Measurements from ENCODE around the gene OR2D3.

OR2D3 gene

DNA sequence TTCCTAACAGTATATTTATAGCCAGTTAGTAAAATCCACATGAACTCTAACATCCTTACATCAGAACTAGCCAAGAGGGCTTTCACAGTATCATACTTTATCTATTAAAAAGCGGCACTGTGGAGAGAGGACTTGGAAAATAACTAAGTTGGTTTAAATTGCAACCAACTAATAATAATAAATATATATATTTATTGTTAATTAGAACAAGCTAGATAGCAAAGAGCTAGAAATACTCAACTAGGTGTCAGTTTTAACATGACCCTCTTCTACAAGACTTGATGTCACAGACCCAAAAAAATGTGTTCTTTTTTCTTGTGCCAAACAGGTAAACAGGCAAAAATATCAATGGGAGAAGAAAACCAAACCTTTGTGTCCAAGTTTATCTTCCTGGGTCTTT, at the start of gene OR2D3:
TSS of gene OR2D3 (plus strand) at position 301 of the 400 bp plus-strand sequence. CDS start at position 301, 0 bp downstream.
- no peaks in the 10 kb centered on the region for H3K9me2 ChIP-seq (replicated peaks; ENCODE audit: insufficient read depth, low read length)
- H4K20me1 ChIP-seq (ENCODE audit: insufficient read depth, low read length), result no peaks in the 10 kb centered on the region
- no peaks in the 10 kb centered on the region for H3K27me3 ChIP-seq (replicated peaks; ENCODE audit: insufficient read depth, low read length)
- no peaks in the 10 kb centered on the region for H3K36me3 ChIP-seq (replicated peaks; ENCODE audit: insufficient read depth, low read length)
- H3F3A ChIP-seq (ENCODE audit: insufficient read depth, low read length), result peaks cover 4% of the 10 kb centered on the region; the same call in 1 of the 2 replicates
- no peaks in the 10 kb centered on the region for H3K4me1 ChIP-seq (ENCODE audit: low read length)
- no peak within 1 kb of the TSS for H3K4me2 ChIP-seq (ENCODE audit: low read depth, low read length)
- TF ChIP-seq, protein P1, sequence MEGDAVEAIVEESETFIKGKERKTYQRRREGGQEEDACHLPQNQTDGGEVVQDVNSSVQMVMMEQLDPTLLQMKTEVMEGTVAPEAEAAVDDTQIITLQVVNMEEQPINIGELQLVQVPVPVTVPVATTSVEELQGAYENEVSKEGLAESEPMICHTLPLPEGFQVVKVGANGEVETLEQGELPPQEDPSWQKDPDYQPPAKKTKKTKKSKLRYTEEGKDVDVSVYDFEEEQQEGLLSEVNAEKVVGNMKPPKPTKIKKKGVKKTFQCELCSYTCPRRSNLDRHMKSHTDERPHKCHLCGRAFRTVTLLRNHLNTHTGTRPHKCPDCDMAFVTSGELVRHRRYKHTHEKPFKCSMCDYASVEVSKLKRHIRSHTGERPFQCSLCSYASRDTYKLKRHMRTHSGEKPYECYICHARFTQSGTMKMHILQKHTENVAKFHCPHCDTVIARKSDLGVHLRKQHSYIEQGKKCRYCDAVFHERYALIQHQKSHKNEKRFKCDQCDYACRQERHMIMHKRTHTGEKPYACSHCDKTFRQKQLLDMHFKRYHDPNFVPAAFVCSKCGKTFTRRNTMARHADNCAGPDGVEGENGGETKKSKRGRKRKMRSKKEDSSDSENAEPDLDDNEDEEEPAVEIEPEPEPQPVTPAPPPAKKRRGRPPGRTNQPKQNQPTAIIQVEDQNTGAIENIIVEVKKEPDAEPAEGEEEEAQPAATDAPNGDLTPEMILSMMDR (IDR thresholded peaks at IDR 0.05; ENCODE audit: low read length), result no peak
- TF ChIP-seq EZH2phosphoT487 (IDR thresholded peaks at IDR 0.05; ENCODE audit: low read length), result no peak
- TF ChIP-seq EZH2 (optimal IDR thresholded peaks at IDR 0.05; ENCODE audit: low read depth, low read length), result no peak
- H2AFZ ChIP-seq (ENCODE audit: low read length), result no peak within 1 kb of the TSS
- H3K27ac ChIP-seq (ENCODE audit: low read length), result no peak within 1 kb of the TSS
- DNase-seq, result no peak
- no peaks in the 10 kb centered on the region for H3K9me3 ChIP-seq (replicated peaks; ENCODE audit: insufficient read depth, low read length)
- H3K9ac ChIP-seq (ENCODE audit: low read length), result no peak within 1 kb of the TSS
- no peaks in the 10 kb centered on the region for H3K79me2 ChIP-seq (ENCODE audit: low read length)
- H3K4me3 ChIP-seq (ENCODE audit: low read length), result no peak within 1 kb of the TSS

GRCh38 chr11:6871278-6871677, 49.5 kb upstream of the OR2D3 start:
- Histone ChIP-seq H3K9ac (ENCODE audit: low read length) (no peak overlapping the region), H3K27me3 (replicated peaks; ENCODE audit: insufficient read depth, low read length) (no peaks in the 10 kb centered on the region), H3F3A (ENCODE audit: insufficient read depth, low read length) (no peaks in the 10 kb centered on the region), H3K4me3 (ENCODE audit: low read length) (no peak overlapping the region), H2AFZ (ENCODE audit: low read length) (no peak overlapping the region), H3K9me2 (replicated peaks; ENCODE audit: insufficient read depth, low read length) (no peaks in the 10 kb centered on the region), H3K4me1 (ENCODE audit: low read length) (peaks cover 5% of the 10 kb centered on the region; the same call in 1 of the 2 replicates), H3K4me2 (ENCODE audit: low read depth, low read length) (no peak overlapping the region), H3K36me3 (replicated peaks; ENCODE audit: insufficient read depth, low read length) (no peaks in the 10 kb centered on the region), H3K79me2 (ENCODE audit: low read length) (no peaks in the 10 kb centered on the region), H3K27ac (ENCODE audit: low read length) (no peak overlapping the region), H4K20me1 (ENCODE audit: insufficient read depth, low read length) (no peaks in the 10 kb centered on the region), H3K9me3 (replicated peaks; ENCODE audit: insufficient read depth, low read length) (no peaks in the 10 kb centered on the region)
- no peak for DNase-seq
- TF ChIP-seq EZH2 (optimal IDR thresholded peaks at IDR 0.05; ENCODE audit: low read depth, low read length) (no peak), EZH2phosphoT487 (IDR thresholded peaks at IDR 0.05; ENCODE audit: low read length) (no peak)
- TF ChIP-seq, protein P1 (IDR thresholded peaks at IDR 0.05; ENCODE audit: low read length), result no peak

GRCh38 chr11:6875761-6876160, 45.0 kb upstream of the OR2D3 start:
- no peak overlapping the region for H2AFZ ChIP-seq (ENCODE audit: low read length)
- H3F3A ChIP-seq (ENCODE audit: insufficient read depth, low read length), result no peaks in the 10 kb centered on the region
- no peak overlapping the region for H3K4me2 ChIP-seq (ENCODE audit: low read depth, low read length)
- no peak overlapping the region for H3K4me3 ChIP-seq (ENCODE audit: low read length)
- H3K9me3 ChIP-seq (replicated peaks; ENCODE audit: insufficient read depth, low read length), result no peaks in the 10 kb centered on the region
- no peaks in the 10 kb centered on the region for H3K36me3 ChIP-seq (replicated peaks; ENCODE audit: insufficient read depth, low read length)
- TF ChIP-seq, protein P1 (IDR thresholded peaks at IDR 0.05; ENCODE audit: low read length), result no peak
- no peak for TF ChIP-seq EZH2 (optimal IDR thresholded peaks at IDR 0.05; ENCODE audit: low read depth, low read length)
- no peak for TF ChIP-seq EZH2phosphoT487 (IDR thresholded peaks at IDR 0.05; ENCODE audit: low read length)
- no peaks in the 10 kb centered on the region for H3K4me1 ChIP-seq (ENCODE audit: low read length)
- no peaks in the 10 kb centered on the region for H3K9me2 ChIP-seq (replicated peaks; ENCODE audit: insufficient read depth, low read length)
- no peak overlapping the region for H3K9ac ChIP-seq (ENCODE audit: low read length)
- no peaks in the 10 kb centered on the region for H3K79me2 ChIP-seq (ENCODE audit: low read length)
- H3K27ac ChIP-seq (ENCODE audit: low read length), result no peak overlapping the region
- no peaks in the 10 kb centered on the region for H4K20me1 ChIP-seq (ENCODE audit: insufficient read depth, low read length)
- DNase-seq, result no peak
- no peaks in the 10 kb centered on the region for H3K27me3 ChIP-seq (replicated peaks; ENCODE audit: insufficient read depth, low read length)

Data from MM.1S (cell line).